Tongue (tissue), 2 donors: ENCODE results near the gene PGAP3. TPM values are rescaled to one million over a fixed set of nuclear protein-coding genes. Genes with fewer than 3 reads are reported as not detected.
"Not testable (repeated sequence)": the region's sequence is repeated elsewhere in the genome, so short reads cannot be mapped to it uniquely, and the experiment has no call there.

ENCODE experiments used
- DNase-seq: peaks from one replicate; pipeline ENCODE4 v3.0.0-alpha.2; 2015
- total RNA-seq: library from RNA; depleted of rRNA; stranded (reverse); fragments of >200 nt; gene quantifications from one replicate; pipeline ENCODE4 v1.2.3, GENCODE V29; 2014

The PGAP3 gene
- total RNA-seq, 1 donor from 2014 or later = 11.2 TPM

GRCh38 chr17:39715375-39716072 is 27.7 kb upstream of the PGAP3 start:
- DNase-seq = no peak

- no peak for DNase-seq
These were observed 26.4 kb upstream of the PGAP3 start for GRCh38 chr17:39714234-39714633.

- no peak for DNase-seq
These were observed 24.0 kb upstream of the PGAP3 start for GRCh38 chr17:39711851-39712250.

GRCh38 chr17:39711071-39711470 is 23.2 kb upstream of the PGAP3 start:
- not testable (repeated sequence) for DNase-seq

GRCh38 chr17:39709998-39710964 is 22.4 kb upstream of the PGAP3 start:
- DNase-seq = no peak

GRCh38 chr17:39709319-39709997 is 21.6 kb upstream of the PGAP3 start:
- DNase-seq = no peak

- DNase-seq = no peak
These were observed 19.1 kb upstream of the PGAP3 start for GRCh38 chr17:39706921-39707337.

GRCh38 chr17:39706383-39706782 is 18.5 kb upstream of the PGAP3 start:
- DNase-seq = no peak

GRCh38 chr17:39705786-39706348 is 18.0 kb upstream of the PGAP3 start:
- DNase-seq = peak; percentile 41

- DNase-seq = peak; percentile 74
These were observed 17.1 kb upstream of the PGAP3 start for GRCh38 chr17:39704821-39705551.

- no peak for DNase-seq
These were observed 16.1 kb upstream of the PGAP3 start for GRCh38 chr17:39703913-39704312.

- DNase-seq = peak; percentile 50
These were observed 15.3 kb upstream of the PGAP3 start for GRCh38 chr17:39702901-39703893.

GRCh38 chr17:39701784-39702422 is 14.0 kb upstream of the PGAP3 start:
- DNase-seq = no peak

GRCh38 chr17:39701012-39701783 is 13.3 kb upstream of the PGAP3 start:
- no peak for DNase-seq

- peak; percentile 88 for DNase-seq
These were observed 12.5 kb upstream of the PGAP3 start for GRCh38 chr17:39700148-39700987.

- DNase-seq = peak; percentile 92
These were observed 11.9 kb upstream of the PGAP3 start, which contains the start of gene ERBB2 for GRCh38 chr17:39699818-39700147. TSS of gene ERBB2 (plus strand) at chr17:39700064. CDS start at chr17:39700239, 175 bp downstream.

GRCh38 chr17:39699157-39699817 is 11.4 kb upstream of the PGAP3 start:
- DNase-seq = not testable (repeated sequence)
